Common myeloid progenitor, CD34-positive (primary cell): ENCODE measurements around the gene RAB30.

Experiments
- CTCF ChIA-PET: fragments of 350-600 bp; sonication (Branson Sonifier 250); formaldehyde crosslinking; loops from one replicate; lab custom pipeline; 2021; ENCODE audit warnings: antibody characterized with exemption; lab: Charles Lee
- POLR2A ChIA-PET: fragments of 350-600 bp; sonication (Branson Sonifier 250); formaldehyde crosslinking; loops from one replicate; lab custom pipeline; 2021; ENCODE audit warnings: antibody characterized with exemption; lab: Charles Lee
- DNase-seq, 3 donors: peaks; one replicate each; pipeline versions ENCODE4 v3.0.0 to v3.0.0-alpha.2; 2013
- H3K27ac ChIP-seq, 2 experiments: 1 replicate in 1 of 2; 2 replicates in 1 of 2; pipeline ENCODE4 v1.7.0; 2013; ENCODE audit warnings: inconsistent platforms in 2 of 2, low read length in 2 of 2, mild to moderate bottlenecking in 2 of 2, low read depth in 1 of 2, moderate library complexity in 1 of 2; ENCODE audit not compliant: severe bottlenecking in 2 of 2, insufficient read depth in 1 of 2, poor library complexity in 1 of 2
- H3K27me3 ChIP-seq, 5 experiments: replicated peaks in 2 of 5; 1 replicate in 3 of 5; 2 replicates in 2 of 5; pipeline versions ENCODE4 v1.6.1 to v1.7.0; 2013; ENCODE audit warnings: low read length in 4 of 5, mild to moderate bottlenecking in 2 of 5, moderate library complexity in 2 of 5, inconsistent platforms in 1 of 5; ENCODE audit not compliant: insufficient read depth in 5 of 5, control insufficient read depth in 4 of 5
- H3K36me3 ChIP-seq, 4 experiments: 1 replicate in 2 of 4; 2 replicates in 2 of 4; pipeline versions ENCODE4 v1.6.1 to v1.7.0; 2013; ENCODE audit warnings: low read length in 3 of 4, control low read depth in 1 of 4, mild to moderate bottlenecking in 1 of 4; ENCODE audit not compliant: control insufficient read depth in 4 of 4, insufficient read depth in 4 of 4
- H3K4me1 ChIP-seq, 4 experiments: 1 replicate in 3 of 4; 2 replicates in 1 of 4; pipeline versions ENCODE4 v1.6.1 to v1.7.1; 2013; ENCODE audit warnings: low read length in 3 of 4, mild to moderate bottlenecking in 3 of 4, control low read depth in 1 of 4, inconsistent platforms in 1 of 4, moderate library complexity in 1 of 4; ENCODE audit not compliant: control insufficient read depth in 4 of 4, insufficient read depth in 4 of 4; ENCODE audit errors: control extremely low read depth in 1 of 4
- H3K4me3 ChIP-seq, 7 experiments: 1 replicate in 4 of 7; 2 replicates in 3 of 7; pipeline versions ENCODE4 v1.5.1 to v1.7.0; 2013; ENCODE audit warnings: mild to moderate bottlenecking in 7 of 7, low read length in 6 of 7, moderate library complexity in 6 of 7, inconsistent platforms in 2 of 7, low read depth in 2 of 7, control low read depth in 1 of 7; ENCODE audit not compliant: insufficient read depth in 4 of 7, control insufficient read depth in 1 of 7; ENCODE audit errors: extremely low read depth in 1 of 7
- H3K9me3 ChIP-seq, 5 experiments: 1 replicate in 4 of 5; 2 replicates in 1 of 5; pipeline versions ENCODE4 v1.6.1 to v1.7.1; 2013; ENCODE audit warnings: low read length in 4 of 5, mild to moderate bottlenecking in 2 of 5, inconsistent platforms in 1 of 5, low read depth in 1 of 5, moderate library complexity in 1 of 5; ENCODE audit not compliant: control insufficient read depth in 4 of 5, insufficient read depth in 2 of 5; ENCODE audit errors: control extremely low read depth in 1 of 5
- WGBS: methylation state at CpG from one replicate; pipeline ENCODE4 v1.1.5; 2013; ENCODE audit not compliant: insufficient coverage; 5-methylcytosine and 5-hydroxymethylcytosine counted together

The RAB30 gene

DNA sequence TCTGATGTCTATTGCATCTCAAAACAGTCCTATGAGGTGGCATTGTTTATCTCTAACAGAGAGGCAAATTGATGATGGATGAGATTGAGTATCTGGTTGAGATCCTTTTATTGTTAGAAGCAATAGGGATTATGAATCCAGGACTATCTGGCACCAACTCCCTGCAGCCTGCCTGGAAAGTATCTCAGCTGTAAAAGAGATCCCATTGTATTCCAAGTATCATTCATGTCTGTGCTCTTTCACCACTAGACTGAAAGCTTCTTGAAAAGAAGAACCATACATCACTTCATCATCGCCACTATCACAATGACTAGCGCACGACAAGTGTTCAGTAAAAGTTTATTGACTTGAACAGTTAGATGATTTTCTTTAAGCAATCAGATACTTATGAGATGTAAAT lies 43.3 kb upstream of the RAB30 start:
- WGBS, result no CpG with 5 or more reads among the region's 3 CpGs
- no peak for DNase-seq
- peaks cover 3 to 17% (median 9%) of the 10 kb centered on the region in 4 experiments for H3K4me1 ChIP-seq
- H3K27ac ChIP-seq, result no peak overlapping the region
- no peaks in the 10 kb centered on the region for H3K27me3 ChIP-seq
- H3K9me3 ChIP-seq, result no peaks in the 10 kb centered on the region
- ChIA-PET POLR2A (no interaction called here), CTCF (no interaction called here)
- no peak overlapping the region for H3K4me3 ChIP-seq
- no peaks in the 10 kb centered on the region for H3K36me3 ChIP-seq

GRCh38 chr11:83112886-83113285 lies 41.2 kb upstream of the RAB30 start:
- Histone ChIP-seq H3K27me3 (no peaks in the 10 kb centered on the region), H3K36me3 (no peaks in the 10 kb centered on the region), H3K27ac (no peak overlapping the region), H3K4me1 (peaks cover 3 to 12% (median 6%) of the 10 kb centered on the region in 4 experiments), H3K4me3 (no peak overlapping the region), H3K9me3 (no peaks in the 10 kb centered on the region)
- ChIA-PET POLR2A (no interaction called here), CTCF (interaction anchor here (0.7 kb wide), 1 partner anchor 40 kb away, joined by 3 read pairs; no protein-coding TSS in a partner anchor)
- WGBS, result 89% methylated on average over 2 of the region's 2 CpGs
- DNase-seq, result no peak

GRCh38 chr11:83105168-83105567 lies 33.5 kb upstream of the RAB30 start:
- no peak overlapping the region for H3K27ac ChIP-seq
- H3K36me3 ChIP-seq, result no peaks in the 10 kb centered on the region
- H3K9me3 ChIP-seq, result no peaks in the 10 kb centered on the region
- no peak overlapping the region for H3K4me3 ChIP-seq
- ChIA-PET POLR2A (no interaction called here), CTCF (no interaction called here)
- H3K27me3 ChIP-seq, result peaks cover 0 to 2% (median 0%) of the 10 kb centered on the region in 5 experiments
- peaks cover 0 to 2% (median 0%) of the 10 kb centered on the region in 4 experiments for H3K4me1 ChIP-seq
- WGBS, result 100% methylated on average over 1 of the region's 1 CpG
- no peak for DNase-seq

GRCh38 chr11:83102834-83103233 lies 31.1 kb upstream of the RAB30 start:
- no peaks in the 10 kb centered on the region for H3K36me3 ChIP-seq
- 100% methylated on average over 1 of the region's 3 CpGs for WGBS
- no peak for DNase-seq
- CTCF ChIA-PET, result no interaction called here
- peaks cover 0 to 2% (median 0%) of the 10 kb centered on the region in 4 experiments for H3K4me1 ChIP-seq
- H3K4me3 ChIP-seq, result no peak overlapping the region
- peaks cover 0 to 2% (median 0%) of the 10 kb centered on the region in 5 experiments for H3K27me3 ChIP-seq
- no peaks in the 10 kb centered on the region for H3K9me3 ChIP-seq
- H3K27ac ChIP-seq, result no peak overlapping the region
- POLR2A ChIA-PET, result interaction anchor here (0.6 kb wide), 1 partner anchor 144 kb away, joined by 3 read pairs; no protein-coding TSS in a partner anchor

- CTCF ChIA-PET, result interaction anchor here (0.6 to 0.8 kb wide), 2 partner anchors 40 to 409 kb away, joined by 3 read pairs; no protein-coding TSS in a partner anchor
Measured at GRCh38 chr11:83097429-83098075, 25.9 kb upstream of the RAB30 start.

GRCh38 chr11:83093634-83094033 lies 21.9 kb upstream of the RAB30 start:
- 100% methylated on average over 1 of the region's 2 CpGs for WGBS
- Histone ChIP-seq H3K4me3 (no peak overlapping the region), H3K36me3 (no peaks in the 10 kb centered on the region), H3K27ac (no peak overlapping the region), H3K9me3 (no peaks in the 10 kb centered on the region), H3K27me3 (no peaks in the 10 kb centered on the region), H3K4me1 (peaks cover 0 to 3% (median 0%) of the 10 kb centered on the region in 4 experiments)
- POLR2A ChIA-PET, result no interaction called here
- CTCF ChIA-PET, result interaction anchor here (0.9 to 1.7 kb wide), 3 partner anchors 8 to 64 kb away, joined by 3 to 5 read pairs (median 3); partner anchors contain the start of gene PCF11
- no peak for DNase-seq

More at GRCh38 chr11:83097429-83098075, 25.9 kb upstream of the RAB30 start:
- 100% methylated on average over 2 of the region's 3 CpGs for WGBS
- no peak overlapping the region for H3K27ac ChIP-seq
- H3K36me3 ChIP-seq, result no peaks in the 10 kb centered on the region
- DNase-seq, result no peak
- peaks cover 0 to 3% (median 0%) of the 10 kb centered on the region in 4 experiments for H3K4me1 ChIP-seq
- no peak overlapping the region for H3K4me3 ChIP-seq
- no peaks in the 10 kb centered on the region for H3K27me3 ChIP-seq
- H3K9me3 ChIP-seq, result no peaks in the 10 kb centered on the region
- POLR2A ChIA-PET, result no interaction called here
